Trophoblast cell (in vitro differentiated cells and primary cell): ENCODE measurements around the gene CHMP2A.

Experiments used
- DNase-seq, 2 donors: peaks; one replicate each; pipeline ENCODE4 v3.0.0-alpha.2; 2016
- H2AFZ ChIP-seq: 2 replicates; pipeline ENCODE4 v1.6.1; 2013; ENCODE audit warnings: low read length, moderate library complexity, mild to moderate bottlenecking; ENCODE audit not compliant: insufficient read depth, poor library complexity
- H2AK5ac ChIP-seq: 2 replicates; pipeline ENCODE4 v1.6.1; 2013; ENCODE audit warnings: mild to moderate bottlenecking, low read length
- H2BK120ac ChIP-seq: 2 replicates; pipeline ENCODE4 v1.6.1; 2013; ENCODE audit warnings: low read length, mild to moderate bottlenecking, moderate library complexity; ENCODE audit not compliant: insufficient read depth, poor library complexity
- H2BK12ac ChIP-seq: 2 replicates; pipeline ENCODE4 v1.6.1; 2013; ENCODE audit warnings: mild to moderate bottlenecking, low read length, moderate library complexity
- H2BK5ac ChIP-seq: 2 replicates; pipeline ENCODE4 v1.6.1; 2013; ENCODE audit warnings: low read length, low read depth, moderate library complexity, mild to moderate bottlenecking; ENCODE audit not compliant: poor library complexity
- H3K14ac ChIP-seq: 2 replicates; pipeline ENCODE4 v1.6.1; 2013; ENCODE audit warnings: mild to moderate bottlenecking, low read length
- H3K18ac ChIP-seq: 2 replicates; pipeline ENCODE4 v1.6.1; 2013; ENCODE audit warnings: mild to moderate bottlenecking, low read length
- H3K23ac ChIP-seq: 2 replicates; pipeline ENCODE4 v1.6.1; 2013; ENCODE audit warnings: low read length
- H3K27ac ChIP-seq: 2 replicates; pipeline ENCODE4 v1.5.1; 2013; ENCODE audit warnings: low read depth, mild to moderate bottlenecking, inconsistent platforms, low read length, moderate library complexity
- H3K27me3 ChIP-seq: 2 replicates; pipeline ENCODE4 v1.6.1; 2013; ENCODE audit warnings: inconsistent platforms, mild to moderate bottlenecking, low read length, moderate library complexity; ENCODE audit not compliant: insufficient read depth
- H3K36me3 ChIP-seq, 2 experiments: 1 replicate in 1 of 2; 2 replicates in 1 of 2; pipeline ENCODE4 v1.6.1; 2013; ENCODE audit warnings: low read length in 2 of 2, mild to moderate bottlenecking in 2 of 2, moderate library complexity in 1 of 2; ENCODE audit not compliant: insufficient read depth in 2 of 2, control insufficient read depth in 1 of 2
- H3K4ac ChIP-seq: 2 replicates; pipeline ENCODE4 v1.6.1; 2013; ENCODE audit warnings: low read depth, mild to moderate bottlenecking, low read length, moderate library complexity
- H3K4me1 ChIP-seq, 2 experiments: 1 replicate in 1 of 2; 2 replicates in 1 of 2; pipeline ENCODE4 v1.6.1; 2013; ENCODE audit warnings: low read length in 2 of 2, mild to moderate bottlenecking in 2 of 2, moderate library complexity in 1 of 2; ENCODE audit not compliant: insufficient read depth in 2 of 2, control insufficient read depth in 1 of 2
- H3K4me2 ChIP-seq: 2 replicates; pipeline ENCODE4 v1.6.1; 2013; ENCODE audit warnings: inconsistent platforms, mild to moderate bottlenecking, low read length, moderate library complexity
- H3K4me3 ChIP-seq: 2 replicates; pipeline ENCODE4 v1.5.1; 2013; ENCODE audit warnings: mild to moderate bottlenecking, low read depth, low read length, inconsistent platforms
- H3K79me1 ChIP-seq: one replicate; pipeline ENCODE4 v1.6.1; 2013; ENCODE audit warnings: low read length
- H3K79me2 ChIP-seq: 2 replicates; pipeline ENCODE4 v1.6.1; 2013; ENCODE audit warnings: low read length, mild to moderate bottlenecking; ENCODE audit not compliant: control insufficient read depth, insufficient read depth, poor library complexity
- H3K9ac ChIP-seq: 2 replicates; pipeline ENCODE4 v1.6.1; 2013; ENCODE audit warnings: mild to moderate bottlenecking, low read length
- H3K9me3 ChIP-seq: 2 replicates; pipeline ENCODE4 v1.6.1; 2013; ENCODE audit warnings: low read depth, mild to moderate bottlenecking, control low read depth, inconsistent platforms, low read length; ENCODE audit not compliant: insufficient read depth
- H4K12ac ChIP-seq: 2 replicates; pipeline ENCODE4 v1.6.1; 2013; ENCODE audit warnings: low read depth, mild to moderate bottlenecking, low read length, moderate library complexity
- H4K8ac ChIP-seq: 2 replicates; pipeline ENCODE4 v1.6.1; 2013; ENCODE audit warnings: low read depth, mild to moderate bottlenecking, low read length, moderate library complexity
- H4K91ac ChIP-seq: one replicate; pipeline ENCODE4 v1.6.1; 2013; ENCODE audit warnings: low read depth, mild to moderate bottlenecking, low read length, moderate library complexity
- WGBS: extraction: QIAGEN DNeasy Blood & Tissue Kit; methylation state at CpG from one replicate; pipeline ENCODE4 v1.1.7; 2013; ENCODE audit warnings: missing lambda C conversion rate; ENCODE audit not compliant: insufficient read length, insufficient coverage; ENCODE audit errors: extremely low coverage; 5-methylcytosine and 5-hydroxymethylcytosine counted together

Gene CHMP2A

GRCh38 chr19:58515259-58515658 lies 39.6 kb downstream of the CHMP2A start:
- peaks cover 17% of the 10 kb centered on the region for H3K79me1 ChIP-seq
- no CpG with 5 or more reads among the region's 2 CpGs for WGBS

DNA sequence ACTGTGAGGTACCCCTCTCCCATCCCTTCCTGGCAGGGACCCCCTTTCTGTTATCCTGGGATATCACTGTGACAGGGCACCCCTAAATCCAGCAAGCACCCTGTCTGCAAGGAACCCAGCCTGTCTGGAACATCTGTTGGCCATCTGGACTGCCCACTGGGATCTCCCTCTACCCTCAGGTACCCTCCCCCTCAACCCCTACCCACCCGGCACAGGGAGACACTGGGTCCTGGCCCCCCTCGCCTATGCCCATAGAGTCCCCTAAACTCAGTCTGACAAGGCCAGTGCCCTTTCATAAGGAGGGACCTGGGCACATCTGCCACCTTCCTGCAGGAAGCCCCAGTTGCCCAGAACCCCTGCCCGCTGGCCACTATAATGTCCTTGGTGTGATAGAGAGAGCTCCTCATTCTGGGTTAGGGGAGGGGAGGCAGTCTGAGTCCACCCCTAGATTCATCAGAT lies 40.3 kb downstream of the CHMP2A start:
- WGBS = no CpG with 5 or more reads among the region's 3 CpGs
- Histone ChIP-seq H3K4me2 (peak overlapping the region; percentile 50), H4K12ac (peak overlapping the region; percentile 76)

More at GRCh38 chr19:58515259-58515658, 39.6 kb downstream of the CHMP2A start:
- no peak overlapping the region for H3K23ac ChIP-seq
- no peak overlapping the region for H3K9ac ChIP-seq
- H3K27ac ChIP-seq = no peak overlapping the region
- no peak overlapping the region for H4K8ac ChIP-seq
- no peak overlapping the region for H3K14ac ChIP-seq
- H2BK12ac ChIP-seq = no peak overlapping the region
- peaks cover 21 to 25% of the 10 kb centered on the region in 2 experiments for H3K36me3 ChIP-seq
- H2BK120ac ChIP-seq = no peak overlapping the region
- H3K27me3 ChIP-seq = no peaks in the 10 kb centered on the region
- no peak overlapping the region for H2AFZ ChIP-seq
- no peak overlapping the region for H3K4me2 ChIP-seq
- no peak overlapping the region for H3K4me3 ChIP-seq
- no peak overlapping the region for H2AK5ac ChIP-seq
- no peak overlapping the region for H4K12ac ChIP-seq
- H3K18ac ChIP-seq = no peak overlapping the region
- no peak overlapping the region for H3K4ac ChIP-seq
- peaks cover 13 to 16% of the 10 kb centered on the region in 2 experiments for H3K4me1 ChIP-seq
- no peak overlapping the region for H2BK5ac ChIP-seq
- H4K91ac ChIP-seq = no peak overlapping the region
- no peak for DNase-seq
- peaks cover 21% of the 10 kb centered on the region for H3K79me2 ChIP-seq
- H3K9me3 ChIP-seq = no peaks in the 10 kb centered on the region

GRCh38 chr19:58513694-58514563 lies 41.0 kb downstream of the CHMP2A start:
- Histone ChIP-seq H3K9me3 (no peaks in the 10 kb centered on the region), H3K4me1 (peaks cover 13 to 16% of the 10 kb centered on the region in 2 experiments), H2BK5ac (peak overlapping the region; percentile 5), H3K4me2 (peak overlapping the region; percentile 50), H2BK120ac (no peak overlapping the region), H3K18ac (peak overlapping the region; percentile 68), H3K79me2 (peaks cover 16% of the 10 kb centered on the region), H2BK12ac (no peak overlapping the region), H2AFZ (peak overlapping the region; percentile 58), H3K4me3 (peak overlapping the region; percentile 62), H4K91ac (peak overlapping the region; percentile 81), H3K27ac (no peak overlapping the region), H3K27me3 (no peaks in the 10 kb centered on the region), H3K9ac (peak overlapping the region; percentile 67), H3K79me1 (peaks cover 5% of the 10 kb centered on the region), H3K14ac (peak overlapping the region; percentile 57), H4K8ac (peak overlapping the region; percentile 83), H3K4ac (no peak overlapping the region), H4K12ac (peak overlapping the region; percentile 78), H3K36me3 (peaks cover 26 to 30% of the 10 kb centered on the region in 2 experiments), H2AK5ac (peak overlapping the region; percentile 51), H3K23ac (no peak overlapping the region)
- peak; percentile 90 to 98 for DNase-seq
- WGBS = no CpG with 5 or more reads among the region's 66 CpGs

More for the DNA sequence above, 40.3 kb downstream of the CHMP2A start:
- H3K9me3 ChIP-seq = no peaks in the 10 kb centered on the region
- peak overlapping the region; percentile 67 for H3K9ac ChIP-seq
- H3K27ac ChIP-seq = no peak overlapping the region
- H3K18ac ChIP-seq = peak overlapping the region; percentile 68
- peak overlapping the region; percentile 57 for H3K14ac ChIP-seq
- peak overlapping the region; percentile 5 for H2BK5ac ChIP-seq
- no peak for DNase-seq
- peak overlapping the region; percentile 72 for H4K8ac ChIP-seq
- no peak overlapping the region for H3K23ac ChIP-seq
- peaks cover 22 to 27% of the 10 kb centered on the region in 2 experiments for H3K36me3 ChIP-seq
- peak overlapping the region; percentile 81 for H4K91ac ChIP-seq
- no peak overlapping the region for H2AFZ ChIP-seq
- H2AK5ac ChIP-seq = peak overlapping the region; percentile 51
- H3K4me1 ChIP-seq = peaks cover 13 to 16% of the 10 kb centered on the region in 2 experiments
- no peaks in the 10 kb centered on the region for H3K27me3 ChIP-seq
- peaks cover 21% of the 10 kb centered on the region for H3K79me2 ChIP-seq
- H3K4ac ChIP-seq = no peak overlapping the region
- no peak overlapping the region for H2BK12ac ChIP-seq
- H3K4me3 ChIP-seq = peak overlapping the region; percentile 62
- H2BK120ac ChIP-seq = no peak overlapping the region
- peaks cover 12% of the 10 kb centered on the region for H3K79me1 ChIP-seq

DNA sequence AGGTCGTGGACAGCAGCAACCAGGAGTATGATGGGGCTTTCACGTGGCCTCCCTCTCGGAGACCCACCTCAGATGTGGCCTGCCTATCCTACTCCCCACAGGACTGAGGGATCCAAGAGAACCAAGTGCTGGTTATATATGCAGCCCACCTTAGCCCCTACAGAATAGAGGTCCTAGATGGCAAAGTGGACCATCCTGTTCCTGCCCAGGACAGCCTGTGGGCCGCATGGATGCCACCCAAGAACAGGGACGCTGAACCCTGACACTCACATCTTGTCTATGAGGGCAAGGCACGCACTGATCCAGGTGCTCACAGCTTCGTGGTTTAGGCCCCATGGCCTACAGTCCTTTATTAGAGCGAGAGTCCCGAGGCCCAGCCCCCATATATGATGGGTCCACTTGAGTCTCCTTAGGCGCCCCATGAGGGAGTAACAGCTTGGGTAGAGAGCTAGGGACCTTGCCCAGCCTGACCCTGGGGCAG lies 41.7 kb downstream of the CHMP2A start:
- H3K9me3 ChIP-seq = no peaks in the 10 kb centered on the region
- H4K91ac ChIP-seq = no peak overlapping the region

More for the DNA sequence above, 41.7 kb downstream of the CHMP2A start:
- no peak overlapping the region for H2AK5ac ChIP-seq
- H3K18ac ChIP-seq = no peak overlapping the region
- no peak overlapping the region for H3K27ac ChIP-seq
- H2BK5ac ChIP-seq = no peak overlapping the region
- peak overlapping the region; percentile 83 for H4K8ac ChIP-seq
- H3K23ac ChIP-seq = no peak overlapping the region
- H3K4me1 ChIP-seq = peaks cover 8 to 11% of the 10 kb centered on the region in 2 experiments
- no peak overlapping the region for H3K14ac ChIP-seq
- no peak overlapping the region for H3K4me2 ChIP-seq
- no peaks in the 10 kb centered on the region for H3K27me3 ChIP-seq
- H2AFZ ChIP-seq = no peak overlapping the region
- H4K12ac ChIP-seq = no peak overlapping the region
- peaks cover 10% of the 10 kb centered on the region for H3K79me2 ChIP-seq
- H3K79me1 ChIP-seq = peaks cover 2% of the 10 kb centered on the region
- peaks cover 28 to 30% of the 10 kb centered on the region in 2 experiments for H3K36me3 ChIP-seq
- H3K4me3 ChIP-seq = no peak overlapping the region
- H2BK12ac ChIP-seq = no peak overlapping the region
- no CpG with 5 or more reads among the region's 10 CpGs for WGBS
- H3K4ac ChIP-seq = no peak overlapping the region
- H3K9ac ChIP-seq = no peak overlapping the region
- no peak overlapping the region for H2BK120ac ChIP-seq
- DNase-seq = no peak
